B cell (primary cell): ENCODE data around the gene AK4.

ENCODE experiments used
- EZH2 ChIP-seq: IDR thresholded peaks from 2 replicates; pipeline ENCODE4 v1.6.1; 2012; ENCODE audit warnings: borderline replicate concordance, low read depth, mild to moderate bottlenecking, moderate library complexity, low read length; ENCODE audit not compliant: insufficient read depth, poor library complexity, severe bottlenecking
- TF ChIP-seq, protein P1 (sequence below): fragments of 200-600 bp; IDR thresholded peaks from one replicate; pipeline ENCODE4 v1.8.0; 2022; ENCODE audit warnings: antibody characterized with exemption, mild to moderate bottlenecking

DNA sequence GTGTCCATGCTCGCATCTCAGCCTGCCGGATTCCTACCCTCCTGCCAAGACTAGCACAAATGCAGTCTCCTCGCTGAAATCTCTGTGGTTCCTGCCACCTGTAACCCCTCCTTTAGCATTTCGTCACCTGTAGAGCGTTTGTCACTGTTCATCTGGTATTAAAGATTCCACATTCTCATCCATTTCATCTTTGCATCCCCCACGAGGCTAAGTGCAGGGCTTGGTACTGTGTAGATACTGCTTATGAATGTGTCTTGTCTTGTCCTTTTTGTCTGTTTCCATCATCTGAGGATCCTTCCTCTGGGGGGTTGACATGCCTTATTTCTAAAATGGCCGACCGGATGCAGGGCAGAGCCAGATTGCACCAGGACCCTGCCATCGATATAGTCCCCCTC is 107.7 kb downstream of the AK4 start:
- no peak for TF ChIP-seq EZH2
- TF ChIP-seq, protein P1, sequence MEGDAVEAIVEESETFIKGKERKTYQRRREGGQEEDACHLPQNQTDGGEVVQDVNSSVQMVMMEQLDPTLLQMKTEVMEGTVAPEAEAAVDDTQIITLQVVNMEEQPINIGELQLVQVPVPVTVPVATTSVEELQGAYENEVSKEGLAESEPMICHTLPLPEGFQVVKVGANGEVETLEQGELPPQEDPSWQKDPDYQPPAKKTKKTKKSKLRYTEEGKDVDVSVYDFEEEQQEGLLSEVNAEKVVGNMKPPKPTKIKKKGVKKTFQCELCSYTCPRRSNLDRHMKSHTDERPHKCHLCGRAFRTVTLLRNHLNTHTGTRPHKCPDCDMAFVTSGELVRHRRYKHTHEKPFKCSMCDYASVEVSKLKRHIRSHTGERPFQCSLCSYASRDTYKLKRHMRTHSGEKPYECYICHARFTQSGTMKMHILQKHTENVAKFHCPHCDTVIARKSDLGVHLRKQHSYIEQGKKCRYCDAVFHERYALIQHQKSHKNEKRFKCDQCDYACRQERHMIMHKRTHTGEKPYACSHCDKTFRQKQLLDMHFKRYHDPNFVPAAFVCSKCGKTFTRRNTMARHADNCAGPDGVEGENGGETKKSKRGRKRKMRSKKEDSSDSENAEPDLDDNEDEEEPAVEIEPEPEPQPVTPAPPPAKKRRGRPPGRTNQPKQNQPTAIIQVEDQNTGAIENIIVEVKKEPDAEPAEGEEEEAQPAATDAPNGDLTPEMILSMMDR = no peak
